ENCODE results near the gene PPP1R17.

- TF ChIP-seq CTCF (IDR thresholded peaks at IDR 0.05) (no peak), POLR2A (IDR thresholded peaks at IDR 0.05) (no peak)
These were observed 20.1 kb downstream of the PPP1R17 start for GRCh38 chr7:31707089-31707488.

Data from sigmoid colon (tissue), 3 donors.